Activated CD8-positive, alpha-beta memory T cell treated with anti-CD3 and anti-CD28 coated beads for 24 hours (primary cell): ENCODE measurements around the gene ZBTB16.

Source experiments
- DNase-seq: peaks from one replicate; pipeline ENCODE4 v3.0.0-alpha.2; 2020

ZBTB16 gene

DNA sequence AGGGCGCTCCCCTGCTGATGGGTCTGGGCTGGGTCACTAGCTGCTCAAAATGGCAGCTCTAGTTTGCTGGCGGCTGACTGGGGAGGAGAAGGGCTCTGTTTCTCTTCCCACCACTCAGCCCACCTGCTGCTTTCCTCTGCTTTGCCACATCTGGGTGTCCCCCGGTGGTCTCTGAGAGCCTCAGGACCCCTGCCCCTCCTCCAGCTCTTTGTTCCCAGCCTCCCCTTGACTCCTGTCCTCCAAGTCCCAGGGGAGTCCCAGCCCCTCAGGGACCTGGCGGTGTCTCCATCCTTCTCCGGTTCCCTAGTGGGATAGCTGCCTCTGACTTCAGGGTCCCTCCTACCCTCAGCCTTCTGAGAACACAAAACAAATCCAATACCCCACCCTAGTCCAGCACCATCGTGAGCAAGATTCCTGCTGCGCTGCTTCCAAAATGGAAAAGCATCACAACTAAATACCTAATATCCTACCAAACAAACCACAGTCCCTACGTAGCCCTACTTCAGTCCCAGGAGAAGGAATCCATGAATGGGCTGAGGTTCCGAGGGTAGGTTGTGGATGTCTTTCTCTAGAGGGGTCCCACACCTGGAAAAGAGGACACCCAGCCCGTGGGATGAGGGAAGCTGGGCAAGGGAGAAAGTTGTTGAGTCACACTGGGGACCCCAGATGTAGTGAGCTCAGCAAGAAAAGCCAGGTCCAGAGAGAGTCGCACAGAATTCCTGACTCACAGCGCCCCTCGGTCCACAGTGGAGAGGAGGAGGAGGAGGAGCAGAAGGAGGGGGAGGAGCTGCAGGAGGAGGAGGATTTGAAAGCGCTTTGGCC is 191.7 kb downstream of the ZBTB16 start:
- no peak for DNase-seq

DNA sequence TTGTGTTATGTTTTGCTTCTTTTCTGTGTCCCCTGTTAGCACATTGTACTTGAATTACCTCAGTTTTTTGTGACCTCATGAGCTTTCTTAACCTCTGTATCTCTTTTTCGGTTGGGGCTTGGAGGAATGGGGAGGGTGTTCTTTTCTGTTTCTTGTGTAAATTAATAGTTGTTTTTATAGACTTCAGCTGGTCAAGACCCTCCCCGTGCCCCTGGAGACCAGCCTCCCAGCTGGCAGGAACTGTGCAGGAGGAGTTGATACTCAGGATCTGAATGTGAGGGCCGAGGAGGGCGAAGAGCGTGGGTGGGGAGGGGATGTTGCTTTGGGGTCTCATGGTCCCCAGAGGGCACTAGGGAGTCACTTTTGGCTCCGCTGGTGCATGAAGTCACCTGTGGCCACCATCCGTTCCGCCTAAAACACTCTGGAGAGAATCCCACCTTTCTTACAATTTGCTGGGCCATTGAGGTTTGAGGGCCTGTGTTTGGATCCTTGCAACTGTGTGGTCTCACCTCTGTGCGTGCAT is 192.4 kb downstream of the ZBTB16 start:
- no peak for DNase-seq

DNA sequence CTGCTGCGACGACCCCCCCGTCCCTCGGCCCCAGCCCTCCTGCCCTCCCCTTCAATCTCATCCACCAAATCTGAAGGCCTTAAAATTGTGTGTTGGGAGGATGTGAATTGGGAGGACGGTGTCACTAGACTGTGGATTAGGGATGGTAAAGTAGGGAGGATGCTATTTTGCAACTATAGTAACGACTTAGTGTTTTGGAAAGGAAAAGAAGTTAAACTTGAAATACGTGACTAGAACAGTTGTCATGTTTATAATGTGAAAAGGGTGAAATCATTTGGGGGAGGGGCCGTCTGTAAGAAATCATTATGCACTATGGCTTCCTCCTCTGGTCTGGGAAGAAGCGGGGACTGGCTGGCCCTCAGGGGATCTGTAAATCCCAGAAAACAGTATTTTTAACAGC is 193.3 kb downstream of the ZBTB16 start:
- DNase-seq = no peak

DNA sequence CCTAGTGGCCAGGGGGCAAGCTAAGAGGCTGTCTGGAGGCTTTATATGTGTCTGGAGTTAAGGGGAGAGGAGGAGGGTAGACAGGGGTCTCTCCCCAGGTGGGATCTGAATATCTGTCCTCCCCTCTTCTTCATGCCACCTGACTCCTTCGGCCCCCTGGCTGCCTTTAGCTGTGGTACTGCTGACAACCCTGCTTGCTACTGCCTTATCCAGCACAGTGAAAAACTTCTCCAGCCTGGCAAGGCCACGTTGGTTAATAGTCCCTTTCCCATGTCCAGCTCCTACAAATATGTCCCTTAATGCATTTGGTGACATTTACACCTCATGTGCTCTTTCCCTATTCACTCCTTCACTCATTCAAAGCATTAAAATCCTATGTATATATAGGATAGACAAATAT is 194.3 kb downstream of the ZBTB16 start:
- no peak for DNase-seq

DNA sequence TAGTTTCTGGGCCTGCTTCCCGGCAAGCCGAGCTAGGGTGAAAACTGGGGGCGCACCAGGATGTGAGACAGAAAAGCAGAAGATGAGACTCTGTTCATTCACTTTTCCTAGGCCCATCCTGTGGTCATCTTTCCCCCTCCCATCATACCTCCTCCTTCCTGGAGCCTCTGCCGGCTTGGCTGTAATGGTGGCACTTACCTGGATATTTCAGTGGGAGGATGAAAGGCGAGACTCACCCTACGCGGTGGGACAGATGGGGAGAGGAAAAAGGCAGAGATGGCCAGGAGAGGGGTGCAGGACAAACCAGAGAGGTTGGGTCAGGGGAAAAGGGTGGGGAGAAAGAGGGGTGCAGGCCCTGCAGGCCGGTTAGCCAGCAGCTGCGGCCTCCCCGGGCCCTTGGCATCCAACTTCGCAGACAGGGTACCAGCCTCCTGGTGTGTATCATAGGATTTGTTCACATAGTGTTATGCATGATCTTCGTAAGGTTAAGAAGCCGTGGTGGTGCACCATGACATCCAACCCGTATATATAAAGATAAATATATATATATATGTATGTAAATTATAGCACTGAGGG is 195.1 kb downstream of the ZBTB16 start:
- DNase-seq = no peak

DNA sequence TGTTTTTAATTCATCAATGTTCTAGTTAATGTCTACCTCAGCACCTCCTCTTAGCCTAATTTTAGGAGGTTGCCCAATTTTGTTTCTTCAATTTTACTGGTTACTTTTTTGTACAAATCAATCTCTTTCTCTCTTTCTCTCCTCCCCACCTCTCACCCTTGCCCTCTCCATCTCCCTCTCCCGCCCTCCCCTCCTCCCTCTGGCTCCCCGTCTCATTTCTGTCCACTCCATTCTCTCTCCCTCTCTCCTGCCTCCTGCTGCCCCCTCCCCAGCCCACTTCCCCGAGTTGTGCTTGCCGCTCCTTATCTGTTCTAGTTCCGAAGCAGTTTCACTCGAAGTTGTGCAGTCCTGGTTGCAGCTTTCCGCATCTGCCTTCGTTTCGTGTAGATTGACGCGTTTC is 195.8 kb downstream of the ZBTB16 start:
- DNase-seq = no peak

DNA sequence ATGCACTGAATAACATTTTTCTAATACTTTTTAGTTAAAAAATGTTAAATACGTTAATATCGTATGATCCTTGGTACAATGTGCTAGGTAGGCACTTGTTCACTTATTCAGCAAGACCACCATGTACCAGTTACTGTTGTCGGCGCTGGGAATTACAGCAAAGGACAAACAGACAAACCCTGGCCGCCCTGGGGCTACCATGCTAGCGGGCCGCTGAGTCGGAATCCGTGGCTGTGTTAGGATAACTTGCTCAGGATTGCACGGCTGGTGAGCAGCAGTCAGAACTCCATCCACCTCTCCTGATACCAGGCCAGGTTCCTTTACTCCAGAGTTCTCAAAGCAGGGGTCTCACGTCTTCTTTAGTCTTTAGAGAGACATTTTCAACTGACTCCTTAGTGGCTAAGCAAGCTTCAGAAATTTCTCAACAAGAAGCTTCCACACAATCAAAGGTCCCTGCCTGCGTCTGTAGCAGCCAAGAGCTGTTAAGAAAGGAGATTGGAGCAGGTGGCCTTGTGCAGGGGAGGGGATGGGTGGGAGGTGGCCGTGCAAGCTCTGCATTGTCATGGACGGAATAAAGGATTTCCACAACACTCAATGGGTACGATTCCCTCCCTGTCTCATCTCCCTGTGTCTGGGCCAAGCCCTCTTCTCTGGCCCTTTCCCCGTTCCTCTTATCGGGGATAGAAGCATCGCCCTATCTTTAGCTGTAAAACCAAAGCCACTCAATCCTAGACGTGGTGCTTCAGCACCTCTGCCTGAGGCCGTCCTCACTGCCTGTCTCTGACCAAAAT is 196.9 kb downstream of the ZBTB16 start:
- no peak for DNase-seq

DNA sequence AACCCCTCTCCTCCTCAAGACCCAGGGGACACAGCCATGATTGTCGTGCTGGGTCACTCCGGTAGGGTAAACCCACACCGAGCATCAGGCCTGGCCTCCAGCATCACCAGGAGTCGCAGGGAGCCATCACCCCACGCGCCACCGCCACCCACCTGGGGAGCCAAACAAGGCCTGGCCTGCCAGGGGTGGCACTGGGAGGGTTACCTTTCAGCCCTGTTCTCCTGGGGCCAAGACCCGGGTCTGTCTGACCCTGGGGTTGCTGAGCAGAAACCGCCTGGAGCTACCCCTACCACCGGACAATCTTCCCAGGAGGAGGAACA is 197.4 kb downstream of the ZBTB16 start:
- DNase-seq = no peak

DNA sequence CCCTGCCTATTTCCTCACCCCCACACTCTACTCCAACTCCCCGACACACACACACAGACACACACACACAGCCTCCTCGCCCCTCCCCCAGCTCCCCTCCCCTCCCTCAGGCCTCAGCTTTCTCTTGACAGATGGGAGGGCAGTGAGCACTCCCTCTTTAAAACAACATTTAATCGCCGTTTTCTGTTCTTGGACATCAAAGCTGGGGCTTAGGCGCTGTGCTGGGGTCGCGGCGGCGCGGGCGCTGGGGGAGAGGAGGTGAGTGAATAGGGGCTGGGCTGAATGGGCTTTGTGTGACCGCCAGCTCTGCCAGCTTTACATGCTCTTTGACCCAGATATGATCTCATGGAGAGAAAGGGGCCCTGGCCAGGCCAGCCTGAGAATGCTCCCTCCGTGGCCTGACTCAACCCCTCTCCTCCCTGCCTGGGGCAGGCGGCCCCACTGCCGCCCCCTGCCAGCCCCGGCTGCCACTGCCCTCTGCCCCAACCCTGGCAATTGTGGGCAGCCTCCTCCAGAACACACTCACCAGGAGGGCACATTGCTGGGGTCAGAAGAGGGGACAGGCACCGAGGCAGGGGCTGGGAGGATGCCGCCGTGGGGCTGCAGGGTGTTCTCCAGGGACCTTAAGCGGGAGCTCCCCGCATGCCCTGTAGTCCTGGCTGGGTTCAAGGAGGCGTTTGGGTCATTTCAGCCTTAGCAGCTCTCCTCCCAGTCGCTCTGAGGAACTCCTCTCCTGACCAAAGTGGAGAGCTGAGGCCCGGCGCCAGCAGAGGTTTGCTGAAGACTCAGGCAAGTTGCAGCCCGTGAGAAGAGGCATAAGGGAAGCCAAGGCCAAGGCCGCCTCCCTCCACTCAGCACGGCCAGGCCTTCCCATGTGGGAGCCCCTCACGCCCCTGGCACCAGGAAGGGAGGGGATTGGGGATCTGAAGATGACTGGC is 198.4 kb downstream of the ZBTB16 start:
- no peak for DNase-seq

DNA sequence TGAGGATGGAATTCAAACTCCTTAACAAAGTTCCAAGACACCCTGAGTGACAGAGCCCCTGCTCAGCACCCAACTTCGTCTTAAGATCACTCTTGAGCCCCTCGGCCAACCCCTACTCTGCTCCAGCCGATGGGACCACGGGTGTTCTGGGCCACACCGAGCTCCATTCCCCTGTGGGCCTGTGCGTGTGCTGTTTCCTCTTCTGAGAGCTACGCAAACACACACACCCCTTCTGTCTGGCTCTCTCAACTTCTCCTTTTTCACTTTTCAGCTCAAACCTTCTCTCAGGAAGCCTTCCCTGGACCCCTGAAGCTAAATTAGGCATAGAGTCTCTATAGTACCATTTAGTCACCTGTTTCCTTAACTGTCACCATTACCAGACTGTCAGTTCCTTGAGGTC is 199.2 kb downstream of the ZBTB16 start:
- no peak for DNase-seq

DNA sequence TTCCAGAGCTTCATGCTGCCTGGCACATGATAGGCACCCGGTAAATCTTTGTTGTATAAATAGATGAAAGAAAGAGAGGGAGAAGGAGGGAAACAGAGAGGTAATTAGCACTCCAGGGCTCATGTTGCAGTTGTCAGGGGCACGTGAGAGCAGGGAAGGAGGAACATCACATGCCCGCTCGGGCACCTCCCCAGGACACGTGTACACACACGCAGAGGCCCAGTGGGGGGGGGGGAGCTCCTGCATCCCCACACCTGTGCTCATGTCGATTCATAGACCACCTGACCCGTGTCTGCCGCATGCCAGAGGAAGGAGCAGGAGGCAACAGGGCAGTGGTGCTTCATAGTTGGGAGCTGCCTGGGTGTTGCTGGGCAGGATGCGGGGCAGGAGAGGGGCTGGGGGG is 199.6 kb downstream of the ZBTB16 start:
- DNase-seq = no peak

DNA sequence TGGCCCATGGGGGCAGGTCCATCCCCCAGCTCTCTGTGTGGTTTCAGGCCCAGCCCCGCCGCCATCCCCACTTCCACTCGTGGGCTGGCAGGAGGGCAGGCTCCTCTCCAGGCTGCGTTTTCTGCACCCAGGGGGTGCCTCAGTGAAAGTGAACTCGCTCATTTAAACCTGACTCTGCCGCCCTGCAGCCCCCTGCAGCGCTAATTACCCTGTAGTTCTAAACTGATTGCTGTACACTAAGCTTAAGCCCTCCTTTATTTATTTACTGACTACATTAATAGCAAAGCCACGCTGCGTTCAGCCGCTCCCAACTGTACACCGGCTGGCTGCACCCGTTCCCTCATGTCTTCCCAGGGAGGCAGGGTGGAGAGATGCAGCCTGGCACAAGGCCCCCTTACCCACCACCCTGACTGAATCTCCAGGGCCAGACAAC is 200.1 kb downstream of the ZBTB16 start:
- DNase-seq = no peak

DNA sequence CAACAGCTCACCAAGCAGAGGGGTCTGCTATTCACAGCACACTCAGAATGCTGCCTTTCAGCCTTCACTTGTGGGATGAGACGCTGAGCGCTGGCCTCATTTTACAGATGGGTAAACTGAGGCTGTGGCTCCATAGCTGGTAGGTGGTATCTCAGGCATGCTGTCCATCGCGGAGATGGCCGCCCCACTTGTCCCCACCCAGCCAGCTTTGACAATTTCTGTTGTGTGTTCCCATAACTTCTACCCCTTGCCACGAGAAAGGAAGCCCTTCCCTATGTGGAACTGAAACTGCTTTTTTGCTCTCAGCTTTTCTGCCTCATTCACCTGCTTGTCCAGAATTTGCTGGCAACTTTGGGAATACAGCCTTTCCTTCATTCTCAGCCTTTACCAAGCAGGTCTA is 200.6 kb downstream of the ZBTB16 start:
- DNase-seq = no peak

DNA sequence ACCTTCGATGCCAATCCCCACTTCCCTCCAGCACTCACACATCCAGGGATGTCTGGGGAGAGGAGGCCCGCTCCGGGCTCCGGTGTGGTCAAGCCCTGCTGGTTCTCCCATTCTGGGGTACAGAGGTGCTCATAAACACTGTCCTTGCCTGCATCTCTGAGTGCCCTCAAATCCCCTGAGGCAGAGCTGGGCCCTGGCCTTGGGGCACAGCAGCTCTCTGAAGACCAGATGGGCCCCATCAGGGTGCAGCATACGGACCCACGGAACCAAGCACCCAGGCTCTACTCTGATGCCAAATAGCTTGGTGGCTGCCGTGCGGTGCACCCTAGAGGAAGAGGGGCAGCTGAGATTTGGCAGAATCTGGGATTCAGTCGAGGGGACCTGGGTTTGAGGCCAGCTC is 201.0 kb downstream of the ZBTB16 start:
- DNase-seq = no peak

DNA sequence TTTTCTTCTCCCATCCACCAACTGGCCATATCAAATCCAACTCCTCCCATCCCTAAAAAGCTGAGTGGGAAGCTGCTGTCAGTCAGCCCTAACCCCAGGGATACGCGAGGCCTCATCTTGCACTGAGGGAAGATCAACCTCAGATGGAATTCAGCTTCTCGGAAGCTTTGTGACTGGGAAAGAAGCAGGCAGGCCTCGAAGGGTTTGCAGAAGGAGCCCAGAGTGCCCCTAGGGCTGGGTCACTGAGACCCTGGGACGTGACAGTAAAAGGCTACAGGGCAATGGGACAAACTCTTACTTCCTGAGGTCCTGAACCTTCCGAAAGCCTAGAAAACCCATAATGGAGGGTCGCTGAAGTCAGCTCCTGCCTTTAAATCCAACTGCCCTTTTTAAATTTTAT is 202.3 kb downstream of the ZBTB16 start:
- no peak for DNase-seq

DNA sequence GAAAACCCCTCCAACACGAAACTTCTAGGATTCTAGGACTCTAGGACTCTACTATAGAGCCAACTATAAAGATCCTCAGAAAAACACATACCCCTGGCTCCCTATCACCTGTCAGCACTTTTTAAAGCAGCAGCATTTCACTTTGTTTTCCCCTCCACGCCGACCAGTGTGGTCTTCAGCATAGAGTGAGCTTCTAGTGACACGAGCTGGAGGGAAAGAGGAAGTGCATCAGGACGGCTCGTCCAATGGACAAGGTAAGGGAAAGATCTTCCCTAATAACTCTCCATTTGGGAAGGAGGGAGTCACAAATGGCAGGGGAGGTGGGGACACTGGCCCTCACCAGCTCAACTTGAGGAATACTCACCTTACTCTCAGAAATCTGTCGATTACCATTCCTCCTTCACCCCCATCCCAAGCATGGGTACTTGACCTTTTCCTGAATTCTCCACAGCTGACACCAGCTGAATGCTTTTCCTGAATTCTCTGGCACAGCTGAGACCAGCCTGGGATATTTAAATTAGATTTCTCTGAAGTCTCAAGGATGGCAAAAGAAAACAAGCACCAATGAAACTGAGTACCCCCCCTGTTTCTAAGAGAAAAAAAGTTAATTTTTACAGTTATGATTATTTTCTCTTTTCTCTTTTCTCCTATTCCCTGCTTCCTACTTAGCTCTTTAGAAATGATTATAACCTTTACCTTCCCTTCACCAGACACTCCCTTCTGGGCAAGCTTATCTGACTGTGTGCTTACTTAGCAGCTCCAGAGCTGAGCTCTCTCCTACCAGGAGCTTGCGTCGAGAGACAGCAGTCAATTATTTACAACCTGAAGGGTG is 203.4 kb downstream of the ZBTB16 start:
- no peak for DNase-seq

DNA sequence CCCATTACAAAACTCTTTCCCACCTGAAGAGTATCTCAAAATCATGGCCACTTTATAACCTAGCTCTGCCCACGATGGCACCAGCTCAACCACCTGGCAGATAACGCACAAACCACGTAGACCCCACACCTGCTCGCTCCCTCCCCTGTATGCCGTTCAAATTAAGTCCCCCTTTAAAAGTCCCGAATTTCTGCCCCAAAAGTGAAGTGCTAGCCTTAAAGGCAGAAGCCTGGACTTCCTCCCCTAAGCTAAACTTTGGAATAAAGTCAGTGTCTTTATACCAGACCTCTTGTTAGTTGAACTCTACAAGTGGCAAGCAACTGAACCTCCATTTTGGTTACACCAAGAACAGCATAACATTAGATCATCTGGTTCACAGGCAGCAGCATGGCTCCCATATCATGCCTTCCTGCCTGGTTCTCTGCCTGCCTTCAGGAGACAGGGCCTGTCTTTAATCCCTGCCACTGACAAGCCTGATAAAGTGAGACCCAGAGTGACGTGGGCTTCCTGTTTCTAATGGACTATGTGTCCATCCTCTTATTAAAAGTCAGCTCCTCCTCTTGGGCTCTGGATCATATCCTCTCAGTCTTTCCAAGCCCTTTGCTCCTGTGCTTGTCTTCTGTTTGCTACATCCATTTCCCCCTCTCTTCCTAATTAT is 204.1 kb downstream of the ZBTB16 start:
- no peak for DNase-seq

DNA sequence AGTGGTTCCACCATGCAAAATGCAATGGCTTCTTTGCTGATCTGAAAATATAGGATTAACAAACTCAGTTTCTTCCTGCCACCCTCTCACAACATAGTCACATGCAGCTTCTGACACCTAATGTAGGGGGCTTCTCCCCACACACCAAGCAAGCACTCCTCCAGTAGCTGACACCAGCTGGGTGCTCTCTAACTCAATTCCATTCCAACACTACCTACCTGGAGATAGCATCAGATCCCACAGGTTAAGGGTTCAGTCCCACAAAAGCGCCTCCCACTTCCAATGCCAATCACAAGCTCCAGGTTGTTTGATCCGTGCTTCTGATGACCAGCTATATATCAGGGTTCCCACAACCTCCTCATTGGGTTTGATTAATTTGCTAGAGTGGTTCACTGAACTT is 204.9 kb downstream of the ZBTB16 start:
- no peak for DNase-seq

DNA sequence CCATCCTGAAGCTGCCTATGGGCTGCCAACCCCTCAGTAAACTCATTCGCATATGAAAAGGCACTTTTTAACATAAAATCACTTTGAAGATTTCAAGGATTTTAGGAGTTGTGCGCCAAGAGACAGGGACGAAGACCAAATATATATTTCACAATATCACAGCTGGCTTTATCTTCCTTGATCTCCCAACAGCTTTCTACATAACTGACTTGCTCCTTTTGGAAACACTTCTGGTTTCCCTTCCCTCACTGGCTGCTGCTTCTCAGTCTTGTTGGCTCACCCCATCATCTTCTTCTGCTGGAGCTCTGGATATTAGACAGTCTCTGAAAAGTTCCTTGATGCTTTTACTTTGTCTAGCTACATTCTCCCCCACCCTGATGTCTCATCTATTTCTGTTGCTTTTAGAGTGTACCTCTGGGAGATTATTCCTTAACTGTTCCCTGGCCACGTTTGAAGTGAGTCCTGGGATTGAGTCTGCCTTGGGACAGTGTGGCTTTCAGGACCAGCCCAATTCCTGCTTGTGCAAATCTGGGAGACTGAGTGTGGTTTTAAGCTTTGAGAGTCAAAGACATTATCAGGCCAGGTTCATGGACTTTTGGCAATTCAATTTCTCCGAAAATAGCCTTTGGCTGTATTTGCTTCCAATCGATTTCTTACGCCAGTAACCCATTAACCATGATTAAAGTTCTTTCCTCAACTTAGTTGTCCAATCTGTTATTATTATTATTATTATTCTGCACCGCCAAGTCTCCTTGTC is 205.8 kb downstream of the ZBTB16 start:
- DNase-seq = no peak

DNA sequence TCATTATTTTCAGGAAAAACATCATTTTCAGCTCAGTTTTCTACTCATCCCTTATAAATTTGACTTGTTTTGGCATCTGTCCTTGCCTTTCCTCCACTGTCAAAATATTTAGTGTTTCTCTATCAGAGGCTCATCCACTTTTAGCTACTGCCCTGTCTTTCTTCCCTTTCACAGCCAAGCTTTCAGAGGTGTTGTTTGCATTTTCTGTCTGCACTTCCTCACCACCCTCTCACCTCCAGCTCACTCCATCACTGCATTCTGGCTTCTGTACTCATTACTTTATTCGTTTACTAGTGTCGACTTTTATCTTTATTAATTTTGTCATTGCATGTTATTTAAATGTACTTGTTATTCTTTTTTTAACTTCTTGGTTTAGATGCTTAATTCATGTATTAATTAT is 210.0 kb downstream of the ZBTB16 start:
- no peak for DNase-seq
